ENCODE data around the gene KLC1. TPM values are rescaled to one million over a fixed set of nuclear protein-coding genes. Genes with fewer than 3 reads are reported as not detected.

The KLC1 gene
- total RNA-seq, 1 donor from 2014 or later = 238 TPM

GRCh38 chr14:103630364-103631108 lies 1.5 kb downstream of the KLC1 start:
- H3K4me2 ChIP-seq (ENCODE audit: low read length) = peak overlapping the region; percentile 97
- H3K9me3 Mint-ChIP-seq (ENCODE audit: unreplicated experiment) = no peaks in the 10 kb centered on the region
- peaks cover 55% of the 10 kb centered on the region for H4K20me1 ChIP-seq (ENCODE audit: insufficient read depth, low read length)
- H3K9me3 ChIP-seq (ENCODE audit: insufficient read depth, low read depth, low read length) = no peaks in the 10 kb centered on the region
- peak overlapping the region; percentile 92 for H3K27ac ChIP-seq (ENCODE audit: low read depth, low read length)
- peak overlapping the region; percentile 95 for H3K9ac ChIP-seq (ENCODE audit: low read length)
- DNase-seq (ENCODE audit: low read depth) = no peak
- H3K4me1 ChIP-seq (ENCODE audit: insufficient read depth, low read length) = peaks cover 19% of the 10 kb centered on the region
- peaks cover 67% of the 10 kb centered on the region for H3K79me2 ChIP-seq (ENCODE audit: insufficient read depth, low read length)
- H3K4me3 ChIP-seq (ENCODE audit: insufficient read depth, low read depth, low read length) = peak overlapping the region; percentile 98
- no peaks in the 10 kb centered on the region for H3K27me3 ChIP-seq (ENCODE audit: insufficient read depth, low read length)
- H3K4me1 Mint-ChIP-seq (ENCODE audit: low read depth, unreplicated experiment) = peaks cover 28% of the 10 kb centered on the region
- H3K27ac Mint-ChIP-seq (ENCODE audit: unreplicated experiment) = peak overlapping the region; percentile 93
- no peak for TF ChIP-seq EZH2 (IDR thresholded peaks at IDR 0.05; ENCODE audit: insufficient read depth, low read length)
- TF ChIP-seq CTCF (IDR thresholded peaks at IDR 0.05; ENCODE audit: insufficient read depth, low read depth, low read length) = no peak
- H3K4me3 Mint-ChIP-seq (ENCODE audit: unreplicated experiment) = peak overlapping the region; percentile 95
- peaks cover 5% of the 10 kb centered on the region for H3K36me3 ChIP-seq (ENCODE audit: insufficient read depth, low read length)
- H3K36me3 Mint-ChIP-seq (ENCODE audit: low read depth, unreplicated experiment) = peaks cover 8% of the 10 kb centered on the region
- H3K27me3 Mint-ChIP-seq (ENCODE audit: low read depth, unreplicated experiment) = no peaks in the 10 kb centered on the region
- no peak for FAIRE-seq
- no peak overlapping the region for H2AFZ ChIP-seq (ENCODE audit: low read depth, low read length)

- TF ChIP-seq EZH2 (IDR thresholded peaks at IDR 0.05; ENCODE audit: insufficient read depth, low read length) = no peak
- Mint-ChIP-seq H3K4me1 (ENCODE audit: low read depth, unreplicated experiment) (peaks cover 30% of the 10 kb centered on the region), H3K27ac (ENCODE audit: unreplicated experiment) (peak overlapping the region; percentile 78), H3K27me3 (ENCODE audit: low read depth, unreplicated experiment) (no peaks in the 10 kb centered on the region), H3K4me3 (ENCODE audit: unreplicated experiment) (no peak overlapping the region), H3K36me3 (ENCODE audit: low read depth, unreplicated experiment) (peaks cover 12% of the 10 kb centered on the region), H3K9me3 (ENCODE audit: unreplicated experiment) (no peaks in the 10 kb centered on the region)
- Histone ChIP-seq H3K79me2 (ENCODE audit: insufficient read depth, low read length) (peaks cover 96% of the 10 kb centered on the region), H3K36me3 (ENCODE audit: insufficient read depth, low read length) (peaks cover 15% of the 10 kb centered on the region), H4K20me1 (ENCODE audit: insufficient read depth, low read length) (peaks cover 84% of the 10 kb centered on the region), H3K27ac (ENCODE audit: low read depth, low read length) (no peak overlapping the region), H2AFZ (ENCODE audit: low read depth, low read length) (no peak overlapping the region), H3K9me3 (ENCODE audit: insufficient read depth, low read depth, low read length) (no peaks in the 10 kb centered on the region), H3K4me1 (ENCODE audit: insufficient read depth, low read length) (peaks cover 15% of the 10 kb centered on the region), H3K27me3 (ENCODE audit: insufficient read depth, low read length) (no peaks in the 10 kb centered on the region), H3K4me2 (ENCODE audit: low read length) (no peak overlapping the region), H3K9ac (ENCODE audit: low read length) (no peak overlapping the region), H3K4me3 (ENCODE audit: insufficient read depth, low read depth, low read length) (no peak overlapping the region)
- DNase-seq (ENCODE audit: low read depth) (no peak), FAIRE-seq (no peak)
Measured at GRCh38 chr14:103633391-103633790, 4.4 kb downstream of the KLC1 start.

GRCh38 chr14:103634156-103634555 lies 5.1 kb downstream of the KLC1 start:
- H3K27ac Mint-ChIP-seq (ENCODE audit: unreplicated experiment) = no peak overlapping the region
- no peak for FAIRE-seq

More at GRCh38 chr14:103634156-103634555, 5.1 kb downstream of the KLC1 start:
- no peak for TF ChIP-seq EZH2 (IDR thresholded peaks at IDR 0.05; ENCODE audit: insufficient read depth, low read length)
- no peak for TF ChIP-seq CTCF (IDR thresholded peaks at IDR 0.05; ENCODE audit: insufficient read depth, low read depth, low read length)
- Histone ChIP-seq H3K4me3 (ENCODE audit: insufficient read depth, low read depth, low read length) (no peak overlapping the region), H3K9ac (ENCODE audit: low read length) (no peak overlapping the region), H2AFZ (ENCODE audit: low read depth, low read length) (no peak overlapping the region), H4K20me1 (ENCODE audit: insufficient read depth, low read length) (peaks cover 92% of the 10 kb centered on the region), H3K4me2 (ENCODE audit: low read length) (no peak overlapping the region), H3K9me3 (ENCODE audit: insufficient read depth, low read depth, low read length) (no peaks in the 10 kb centered on the region), H3K27me3 (ENCODE audit: insufficient read depth, low read length) (no peaks in the 10 kb centered on the region), H3K4me1 (ENCODE audit: insufficient read depth, low read length) (peaks cover 10% of the 10 kb centered on the region), H3K79me2 (ENCODE audit: insufficient read depth, low read length) (peaks cover 99% of the 10 kb centered on the region), H3K27ac (ENCODE audit: low read depth, low read length) (no peak overlapping the region), H3K36me3 (ENCODE audit: insufficient read depth, low read length) (peaks cover 15% of the 10 kb centered on the region)
- no peaks in the 10 kb centered on the region for H3K9me3 Mint-ChIP-seq (ENCODE audit: unreplicated experiment)
- no peak for DNase-seq (ENCODE audit: low read depth)
- no peaks in the 10 kb centered on the region for H3K27me3 Mint-ChIP-seq (ENCODE audit: low read depth, unreplicated experiment)
- H3K4me3 Mint-ChIP-seq (ENCODE audit: unreplicated experiment) = no peak overlapping the region
- H3K4me1 Mint-ChIP-seq (ENCODE audit: low read depth, unreplicated experiment) = peaks cover 36% of the 10 kb centered on the region
- H3K36me3 Mint-ChIP-seq (ENCODE audit: low read depth, unreplicated experiment) = peaks cover 16% of the 10 kb centered on the region
